Keratinocyte (primary cell): Measurements from ENCODE around the gene MBP. TPM values are rescaled to one million over a fixed set of nuclear protein-coding genes. Genes with fewer than 3 reads are reported as not detected.

Source experiments
- DNase-seq: peaks from one replicate; pipeline ENCODE4 v3.0.0-alpha.2; 2011; ENCODE audit warnings: low read depth, missing footprints, low spot score
- FAIRE-seq: peaks from 2 replicates; lab custom pipeline; 2011; peaks lifted over from hg19 to GRCh38; lab: Jason Lieb, UNC
- H2AFZ ChIP-seq: 2 replicates; pipeline ENCODE4 v1.6.0; 2012; ENCODE audit warnings: low read length, control low read depth, inconsistent platforms; ENCODE audit not compliant: control insufficient read depth
- H3K27ac ChIP-seq: 2 replicates; pipeline ENCODE4 v1.5.1; 2011; ENCODE audit warnings: low read length; ENCODE audit not compliant: control insufficient read depth, insufficient read depth
- H3K27me3 ChIP-seq: 3 replicates; pipeline ENCODE4 v1.6.0; 2011; ENCODE audit warnings: low read length; ENCODE audit not compliant: control insufficient read depth, insufficient read depth; ENCODE audit errors: extremely low read depth
- H3K36me3 ChIP-seq, 2 experiments: 2 replicates in 1 of 2; 3 replicates in 1 of 2; pipeline ENCODE4 v1.5.1; 2011; ENCODE audit warnings: low read length in 2 of 2, mild to moderate bottlenecking in 1 of 2; ENCODE audit not compliant: control insufficient read depth in 2 of 2, insufficient read depth in 2 of 2; ENCODE audit errors: extremely low read depth in 1 of 2
- H3K4me1 ChIP-seq: 3 replicates; pipeline ENCODE4 v1.5.1; 2011; ENCODE audit warnings: low read length; ENCODE audit not compliant: control insufficient read depth, insufficient read depth; ENCODE audit errors: extremely low read depth
- H3K4me2 ChIP-seq: 3 replicates; pipeline ENCODE4 v1.6.0; 2011; ENCODE audit warnings: low read depth, low read length; ENCODE audit not compliant: control insufficient read depth, insufficient read depth; ENCODE audit errors: extremely low read depth
- H3K4me3 ChIP-seq, 3 experiments: fragments of 200-600 bp in 1 of 3; sonication (generic) in 1 of 3; 2 replicates in 2 of 3; 3 replicates in 1 of 3; pipeline ENCODE4 v1.5.1; 2011 to 2016; ENCODE audit warnings: low read length in 3 of 3, mild to moderate bottlenecking in 3 of 3, control low read depth in 2 of 3, inconsistent platforms in 1 of 3, low read depth in 1 of 3, mixed read lengths in 1 of 3, mixed run types in 1 of 3, moderate library complexity in 1 of 3; ENCODE audit not compliant: control insufficient read depth in 2 of 3, insufficient read depth in 2 of 3; ENCODE audit errors: extremely low read depth in 1 of 3
- H3K79me2 ChIP-seq: 2 replicates; pipeline ENCODE4 v1.6.0; 2012; ENCODE audit warnings: low read length; ENCODE audit not compliant: control insufficient read depth, insufficient read depth
- H3K9ac ChIP-seq: 3 replicates; pipeline ENCODE4 v1.6.0; 2011; ENCODE audit warnings: low read length; ENCODE audit not compliant: control insufficient read depth, insufficient read depth; ENCODE audit errors: extremely low read depth
- H3K9me1 ChIP-seq: 3 replicates; pipeline ENCODE4 v1.6.0; 2011; ENCODE audit warnings: low read length; ENCODE audit not compliant: control insufficient read depth, insufficient read depth; ENCODE audit errors: extremely low read depth
- H3K9me3 ChIP-seq: 2 replicates; pipeline ENCODE4 v1.5.1; 2012; ENCODE audit warnings: low read depth, low read length; ENCODE audit not compliant: control insufficient read depth
- H4K20me1 ChIP-seq: 3 replicates; pipeline ENCODE4 v1.6.0; 2011; ENCODE audit warnings: low read length; ENCODE audit not compliant: control insufficient read depth, insufficient read depth; ENCODE audit errors: extremely low read depth
- EZH2 ChIP-seq: IDR thresholded peaks from one replicate; pipeline ENCODE4 v1.6.1; 2012; ENCODE audit warnings: inconsistent platforms, mild to moderate bottlenecking, low read length, moderate library complexity
- dilution Hi-C: fragments of 300-500 bp; cut with MboI; formaldehyde crosslinking; loops from one replicate; pipeline ENCODE4 v1.7.0; 2020; ENCODE audit warnings: low sequenced_read_pairs; ENCODE audit not compliant: extremely low pct_ligation_motif_present
- polyA plus RNA-seq, 5 experiments: library from polyadenylated mRNA; depleted of rRNA in 3 of 5; stranded (reverse) in 3 of 5; stranded (forward) in 1 of 5; unstranded in 1 of 5; fragments of >200 nt; gene quantifications; 1 replicate in 1 of 5; 2 replicates in 3 of 5; 3 replicates in 1 of 5; pipeline versions ENCODE4 v1.2.1 to v1.2.3, GENCODE V29; 2011 to 2012; ENCODE audit warnings: missing spikeins in 2 of 5, low read depth in 1 of 5, low replicate concordance in 1 of 5
- TF ChIP-seq, protein P1 (sequence below), 3 experiments: IDR thresholded peaks in 1 of 3; conservative IDR thresholded peaks in 1 of 3; optimal IDR thresholded peaks in 1 of 3; 2 replicates in 2 of 3; 3 replicates in 1 of 3; pipeline versions ENCODE3 to v1.5.1; 2011; ENCODE audit warnings: low read length in 3 of 3, mild to moderate bottlenecking in 3 of 3, moderate library complexity in 2 of 3, control low read depth in 1 of 3, inconsistent platforms in 1 of 3; ENCODE audit not compliant: insufficient read depth in 2 of 3; ENCODE audit errors: extremely low read depth in 1 of 3

Gene MBP
- polyA plus RNA-seq, 1 donor (not counting 4 experiments of a cell fraction or from before 2014, with no cell fraction given), result 38.7 TPM

GRCh38 chr18:77164763-77165485 is 32.3 kb upstream of the MBP start:
- peaks cover 27% of the 10 kb centered on the region for H3K4me1 ChIP-seq

GRCh38 chr18:77164026-77164425 is 31.4 kb upstream of the MBP start:
- H3K4me2 ChIP-seq, result no peak overlapping the region
- DNase-seq, result no peak
- no peak overlapping the region for H3K4me3 ChIP-seq
- peaks cover 27% of the 10 kb centered on the region for H3K4me1 ChIP-seq
- no peaks in the 10 kb centered on the region for H3K36me3 ChIP-seq
- no peak for TF ChIP-seq EZH2
- TF ChIP-seq, protein P1, sequence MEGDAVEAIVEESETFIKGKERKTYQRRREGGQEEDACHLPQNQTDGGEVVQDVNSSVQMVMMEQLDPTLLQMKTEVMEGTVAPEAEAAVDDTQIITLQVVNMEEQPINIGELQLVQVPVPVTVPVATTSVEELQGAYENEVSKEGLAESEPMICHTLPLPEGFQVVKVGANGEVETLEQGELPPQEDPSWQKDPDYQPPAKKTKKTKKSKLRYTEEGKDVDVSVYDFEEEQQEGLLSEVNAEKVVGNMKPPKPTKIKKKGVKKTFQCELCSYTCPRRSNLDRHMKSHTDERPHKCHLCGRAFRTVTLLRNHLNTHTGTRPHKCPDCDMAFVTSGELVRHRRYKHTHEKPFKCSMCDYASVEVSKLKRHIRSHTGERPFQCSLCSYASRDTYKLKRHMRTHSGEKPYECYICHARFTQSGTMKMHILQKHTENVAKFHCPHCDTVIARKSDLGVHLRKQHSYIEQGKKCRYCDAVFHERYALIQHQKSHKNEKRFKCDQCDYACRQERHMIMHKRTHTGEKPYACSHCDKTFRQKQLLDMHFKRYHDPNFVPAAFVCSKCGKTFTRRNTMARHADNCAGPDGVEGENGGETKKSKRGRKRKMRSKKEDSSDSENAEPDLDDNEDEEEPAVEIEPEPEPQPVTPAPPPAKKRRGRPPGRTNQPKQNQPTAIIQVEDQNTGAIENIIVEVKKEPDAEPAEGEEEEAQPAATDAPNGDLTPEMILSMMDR (optimal IDR thresholded peaks at IDR 0.05 in 1 of 3, IDR thresholded peaks at IDR 0.05 in 1 of 3, conservative IDR thresholded peaks at IDR 0.05 in 1 of 3; ENCODE audit: extremely low read depth in 1 of 3, insufficient read depth in 2 of 3, low read length in 3 of 3), result no peak
- FAIRE-seq, result no peak
- no peaks in the 10 kb centered on the region for H3K9me1 ChIP-seq
- dilution Hi-C loops, result no loop called here
- no peaks in the 10 kb centered on the region for H3K27me3 ChIP-seq
- no peak overlapping the region for H2AFZ ChIP-seq
- no peaks in the 10 kb centered on the region for H3K79me2 ChIP-seq
- H3K27ac ChIP-seq, result no peak overlapping the region
- H3K9me3 ChIP-seq, result no peaks in the 10 kb centered on the region
- H3K9ac ChIP-seq, result no peak overlapping the region
- no peaks in the 10 kb centered on the region for H4K20me1 ChIP-seq

More at GRCh38 chr18:77164763-77165485, 32.3 kb upstream of the MBP start:
- Histone ChIP-seq H4K20me1 (no peaks in the 10 kb centered on the region), H3K4me2 (peak overlapping the region; percentile 46), H3K9me1 (no peaks in the 10 kb centered on the region), H3K36me3 (no peaks in the 10 kb centered on the region), H3K9me3 (no peaks in the 10 kb centered on the region), H3K4me3 (no peak overlapping the region), H3K27me3 (no peaks in the 10 kb centered on the region), H2AFZ (no peak overlapping the region), H3K27ac (no peak overlapping the region), H3K9ac (no peak overlapping the region), H3K79me2 (no peaks in the 10 kb centered on the region)
- DNase-seq, result no peak
- no peak for TF ChIP-seq EZH2
- TF ChIP-seq, protein P1 (optimal IDR thresholded peaks at IDR 0.05 in 1 of 3, IDR thresholded peaks at IDR 0.05 in 1 of 3, conservative IDR thresholded peaks at IDR 0.05 in 1 of 3; ENCODE audit: extremely low read depth in 1 of 3, insufficient read depth in 2 of 3, low read length in 3 of 3), result no peak
- FAIRE-seq, result no peak
- dilution Hi-C loops, result no loop called here
